Left hindlimb (tissue), 1 donor: ENCODE data around the gene SHOC1.
"Not testable (repeated sequence)": the region's sequence is repeated elsewhere in the genome, so short reads cannot be mapped to it uniquely, and the experiment has no call there.

Experiments used
- DNase-seq: peaks from one replicate; pipeline ENCODE4 v3.0.0-alpha.2; 2018

Gene SHOC1

GRCh38 chr9:111804636-111805035 lies 9.9 kb upstream of the SHOC1 start:
- no peak for DNase-seq

GRCh38 chr9:111803924-111804323 lies 9.2 kb upstream of the SHOC1 start:
- no peak for DNase-seq

GRCh38 chr9:111799915-111800526 lies 5.3 kb upstream of the SHOC1 start:
- no peak for DNase-seq

GRCh38 chr9:111799506-111799905 lies 4.8 kb upstream of the SHOC1 start:
- no peak for DNase-seq

- no peak for DNase-seq
Observed at GRCh38 chr9:111798786-111799185, 4.0 kb upstream of the SHOC1 start.

GRCh38 chr9:111795557-111795839 lies 761 bp upstream of the SHOC1 start:
- DNase-seq, result no peak

GRCh38 chr9:111791821-111792220 lies 2.9 kb downstream of the SHOC1 start:
- not testable (repeated sequence) for DNase-seq

GRCh38 chr9:111789881-111790280 lies 4.9 kb downstream of the SHOC1 start:
- DNase-seq, result no peak

- no peak for DNase-seq
Observed at GRCh38 chr9:111783857-111784256, 10.9 kb downstream of the SHOC1 start.

- DNase-seq, result no peak
Observed at GRCh38 chr9:111783424-111783823, 11.3 kb downstream of the SHOC1 start.

- DNase-seq, result no peak
Observed at GRCh38 chr9:111766066-111766465, 28.7 kb downstream of the SHOC1 start.

- no peak for DNase-seq
Observed at GRCh38 chr9:111762556-111762955, 32.2 kb downstream of the SHOC1 start.

GRCh38 chr9:111759762-111760639 lies 34.7 kb downstream of the SHOC1 start:
- peak; percentile 55 for DNase-seq

GRCh38 chr9:111754800-111755199 lies 39.9 kb downstream of the SHOC1 start:
- DNase-seq, result no peak

- DNase-seq, result no peak
Observed at GRCh38 chr9:111752455-111752854, 42.3 kb downstream of the SHOC1 start.
